ENCODE data around the gene COQ3.

The COQ3 gene

DNA sequence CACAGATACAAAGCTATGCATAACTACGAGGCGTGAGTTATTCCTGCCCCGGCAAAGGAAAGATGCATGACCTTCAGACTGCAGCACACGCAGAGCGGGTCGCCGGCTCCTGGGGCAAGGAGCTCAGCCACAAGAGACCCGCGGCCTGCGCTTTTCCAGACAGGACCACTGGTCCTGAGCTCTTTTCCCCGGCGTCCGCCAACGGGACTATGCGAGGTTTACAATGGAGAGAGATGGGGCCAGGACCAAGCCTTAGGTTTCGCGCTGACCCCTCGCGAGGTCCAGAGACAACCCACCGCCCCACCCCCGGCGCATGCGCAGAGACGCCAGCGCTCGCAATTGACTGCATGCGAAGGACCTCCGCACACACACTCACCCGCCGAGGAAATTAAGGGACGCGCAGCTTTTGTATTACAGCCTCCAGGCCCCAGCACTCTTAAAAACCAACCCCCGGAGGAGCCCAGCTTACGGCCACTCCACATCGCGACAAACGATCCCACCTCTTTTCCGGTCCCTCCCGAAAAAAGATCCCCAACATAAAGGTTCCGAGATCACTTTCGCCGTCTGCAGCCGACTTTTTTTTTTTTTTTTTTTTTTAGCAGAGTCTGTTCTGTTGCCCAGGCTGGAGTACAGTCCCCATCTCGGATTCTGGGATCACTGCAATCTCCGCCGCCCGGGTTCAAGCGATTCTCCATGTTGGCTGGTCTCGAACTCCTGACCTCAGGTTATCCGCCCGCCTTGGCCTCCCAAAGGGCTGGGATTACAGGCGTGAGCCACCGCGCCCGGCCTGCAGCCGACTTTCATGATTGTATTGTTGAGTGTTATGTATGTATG, at the start of gene COQ3:
Gene COQ3, minus strand, starts transcription at position 498 of the 834 bp plus-strand sequence. Its CDS starts 16 bp downstream, at position 482.
- Histone ChIP-seq H3K9me3 (ENCODE audit: control insufficient read depth in 2 of 2, low read length in 2 of 2) (no peaks in the 10 kb centered on the region), H3K27me3 (ENCODE audit: control insufficient read depth in 2 of 2, insufficient read depth in 2 of 2, low read length in 2 of 2) (no peaks in the 10 kb centered on the region), H3K9ac (ENCODE audit: low read depth in 1 of 2, low read length in 2 of 2) (peak within 1 kb of the TSS; percentile 75 to 82), H3K36me3 (ENCODE audit: control insufficient read depth in 2 of 2, insufficient read depth in 2 of 2, low read length in 2 of 2) (peaks cover 2 to 3% of the 10 kb centered on the region in 2 donors), H3K4me1 (ENCODE audit: control insufficient read depth in 2 of 2, insufficient read depth in 2 of 2, low read length in 2 of 2) (peaks cover 0 to 3% of the 10 kb centered on the region in 2 donors), H3K27ac (ENCODE audit: low read depth in 2 of 2, low read length in 2 of 2) (peak within 1 kb of the TSS; percentile 74 to 81), H3K4me3 (ENCODE audit: low read length in 2 of 2) (peak within 1 kb of the TSS; percentile 82 to 92)

DNA sequence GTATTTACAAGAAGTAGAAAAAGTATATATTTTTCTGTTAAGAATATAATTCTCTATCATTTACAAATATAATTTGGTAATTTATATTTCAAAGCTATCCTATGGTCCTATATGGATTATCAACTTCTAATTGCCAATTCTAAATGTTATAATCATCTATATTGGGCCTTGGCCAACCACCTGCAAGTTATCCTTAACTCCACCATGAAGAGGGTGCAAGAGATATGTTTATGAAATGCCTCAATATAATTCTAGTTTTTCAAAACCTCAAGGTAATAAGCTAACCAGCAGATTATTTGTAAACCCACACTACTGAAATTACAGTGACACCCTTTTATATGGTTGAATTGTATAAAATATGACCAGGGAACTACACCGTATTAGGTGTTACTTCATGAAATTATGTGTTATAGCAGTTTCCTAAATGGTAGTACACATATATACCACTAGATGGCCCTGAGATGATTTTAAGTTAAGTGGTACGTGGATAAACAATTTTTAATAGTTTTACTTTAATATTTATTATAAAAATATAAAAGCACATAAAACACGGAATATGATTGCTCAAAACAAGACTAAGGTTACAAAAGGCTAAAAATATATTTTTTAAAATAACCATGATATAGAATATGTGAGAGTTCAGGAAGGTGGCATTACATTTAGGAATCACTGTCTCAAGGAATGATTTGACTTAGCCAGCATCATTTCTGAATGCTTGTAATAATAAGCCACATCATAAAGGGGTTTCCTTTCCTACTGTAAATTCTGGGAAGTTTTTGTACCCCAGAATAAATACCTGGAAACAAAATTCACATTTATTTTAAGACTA, 40.9 kb upstream of the COQ3 start:
- Histone ChIP-seq H3K9ac (ENCODE audit: low read depth in 1 of 2, low read length in 2 of 2) (no peak overlapping the region), H3K27ac (ENCODE audit: low read depth in 2 of 2, low read length in 2 of 2) (no peak overlapping the region), H3K27me3 (ENCODE audit: control insufficient read depth in 2 of 2, insufficient read depth in 2 of 2, low read length in 2 of 2) (no peaks in the 10 kb centered on the region), H3K36me3 (ENCODE audit: control insufficient read depth in 2 of 2, insufficient read depth in 2 of 2, low read length in 2 of 2) (peaks cover 9 to 14% of the 10 kb centered on the region in 2 donors), H3K4me3 (ENCODE audit: low read length in 2 of 2) (no peak overlapping the region), H3K4me1 (ENCODE audit: control insufficient read depth in 2 of 2, insufficient read depth in 2 of 2, low read length in 2 of 2) (no peaks in the 10 kb centered on the region), H3K9me3 (ENCODE audit: control insufficient read depth in 2 of 2, low read length in 2 of 2) (no peaks in the 10 kb centered on the region)

GRCh38 chr6:99432877-99433276, 38.9 kb upstream of the COQ3 start:
- H3K27me3 ChIP-seq (ENCODE audit: control insufficient read depth in 2 of 2, insufficient read depth in 2 of 2, low read length in 2 of 2): no peaks in the 10 kb centered on the region
- no peak overlapping the region for H3K4me3 ChIP-seq (ENCODE audit: low read length in 2 of 2)

GRCh38 chr6:99431901-99432300, 37.9 kb upstream of the COQ3 start:
- Histone ChIP-seq H3K9ac (ENCODE audit: low read depth in 1 of 2, low read length in 2 of 2) (no peak overlapping the region), H3K27me3 (ENCODE audit: control insufficient read depth in 2 of 2, insufficient read depth in 2 of 2, low read length in 2 of 2) (no peaks in the 10 kb centered on the region), H3K4me1 (ENCODE audit: control insufficient read depth in 2 of 2, insufficient read depth in 2 of 2, low read length in 2 of 2) (peaks cover under 1 to 2% of the 10 kb centered on the region in 2 donors), H3K9me3 (ENCODE audit: control insufficient read depth in 2 of 2, low read length in 2 of 2) (no peaks in the 10 kb centered on the region), H3K4me3 (ENCODE audit: low read length in 2 of 2) (no peak overlapping the region), H3K27ac (ENCODE audit: low read depth in 2 of 2, low read length in 2 of 2) (no peak overlapping the region), H3K36me3 (ENCODE audit: control insufficient read depth in 2 of 2, insufficient read depth in 2 of 2, low read length in 2 of 2) (peaks cover 5 to 13% of the 10 kb centered on the region in 2 donors)

More at GRCh38 chr6:99432877-99433276, 38.9 kb upstream of the COQ3 start:
- Histone ChIP-seq H3K9me3 (ENCODE audit: control insufficient read depth in 2 of 2, low read length in 2 of 2) (no peaks in the 10 kb centered on the region), H3K4me1 (ENCODE audit: control insufficient read depth in 2 of 2, insufficient read depth in 2 of 2, low read length in 2 of 2) (no peaks in the 10 kb centered on the region), H3K27ac (ENCODE audit: low read depth in 2 of 2, low read length in 2 of 2) (no peak overlapping the region), H3K36me3 (ENCODE audit: control insufficient read depth in 2 of 2, insufficient read depth in 2 of 2, low read length in 2 of 2) (peaks cover 5 to 14% of the 10 kb centered on the region in 2 donors), H3K9ac (ENCODE audit: low read depth in 1 of 2, low read length in 2 of 2) (no peak overlapping the region)

- no peak overlapping the region for H3K4me3 ChIP-seq (ENCODE audit: low read length in 2 of 2)
- H3K36me3 ChIP-seq (ENCODE audit: control insufficient read depth in 2 of 2, insufficient read depth in 2 of 2, low read length in 2 of 2): peaks cover 1 to 12% of the 10 kb centered on the region in 2 donors
- no peak overlapping the region for H3K27ac ChIP-seq (ENCODE audit: low read depth in 2 of 2, low read length in 2 of 2)
- no peaks in the 10 kb centered on the region for H3K27me3 ChIP-seq (ENCODE audit: control insufficient read depth in 2 of 2, insufficient read depth in 2 of 2, low read length in 2 of 2)
- H3K9me3 ChIP-seq (ENCODE audit: control insufficient read depth in 2 of 2, low read length in 2 of 2): no peaks in the 10 kb centered on the region
- H3K9ac ChIP-seq (ENCODE audit: low read depth in 1 of 2, low read length in 2 of 2): no peak overlapping the region
- H3K4me1 ChIP-seq (ENCODE audit: control insufficient read depth in 2 of 2, insufficient read depth in 2 of 2, low read length in 2 of 2): peaks cover 14 to 23% of the 10 kb centered on the region in 2 donors
Observed at GRCh38 chr6:99427988-99428387, 34.0 kb upstream of the COQ3 start.

DNA sequence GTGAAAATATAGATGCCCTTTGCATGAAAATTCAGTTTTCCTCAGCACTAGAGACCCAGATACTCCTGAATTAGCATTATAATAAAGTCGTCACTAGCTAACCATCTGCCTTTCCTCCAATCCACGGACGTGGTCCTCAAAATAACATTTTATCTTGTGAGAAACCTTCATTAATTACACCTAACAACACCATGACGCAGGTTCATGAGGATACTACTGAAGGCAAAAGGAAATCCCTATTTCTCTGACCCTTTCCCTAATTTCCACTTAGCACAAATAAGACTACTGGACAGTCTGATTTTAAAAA, 32.4 kb upstream of the COQ3 start:
- H3K36me3 ChIP-seq (ENCODE audit: control insufficient read depth in 2 of 2, insufficient read depth in 2 of 2, low read length in 2 of 2): peaks cover 0 to 9% of the 10 kb centered on the region in 2 donors
- H3K27me3 ChIP-seq (ENCODE audit: control insufficient read depth in 2 of 2, insufficient read depth in 2 of 2, low read length in 2 of 2): no peaks in the 10 kb centered on the region
- H3K9ac ChIP-seq (ENCODE audit: low read depth in 1 of 2, low read length in 2 of 2): peak overlapping the region; percentile 86 to 100
- peaks cover 14 to 25% of the 10 kb centered on the region in 2 donors for H3K4me1 ChIP-seq (ENCODE audit: control insufficient read depth in 2 of 2, insufficient read depth in 2 of 2, low read length in 2 of 2)
- peak overlapping the region; percentile 90 to 100 for H3K4me3 ChIP-seq (ENCODE audit: low read length in 2 of 2)
- H3K9me3 ChIP-seq (ENCODE audit: control insufficient read depth in 2 of 2, low read length in 2 of 2): no peaks in the 10 kb centered on the region
- peak overlapping the region; percentile 94 to 98 for H3K27ac ChIP-seq (ENCODE audit: low read depth in 2 of 2, low read length in 2 of 2)

GRCh38 chr6:99425647-99426450, 31.9 kb upstream of the COQ3 start:
- H3K4me1 ChIP-seq (ENCODE audit: control insufficient read depth in 2 of 2, insufficient read depth in 2 of 2, low read length in 2 of 2): peaks cover 14 to 25% of the 10 kb centered on the region in 2 donors
- H3K36me3 ChIP-seq (ENCODE audit: control insufficient read depth in 2 of 2, insufficient read depth in 2 of 2, low read length in 2 of 2): peaks cover 0 to 6% of the 10 kb centered on the region in 2 donors

GRCh38 chr6:99424761-99425646, 31.0 kb upstream of the COQ3 start, which contains the start of gene PNISR:
PNISR (minus strand) TSS chr6:99425308; CDS start chr6:99414659, 10,649 bp downstream.
- Histone ChIP-seq H3K9me3 (ENCODE audit: control insufficient read depth in 2 of 2, low read length in 2 of 2) (no peaks in the 10 kb centered on the region), H3K4me1 (ENCODE audit: control insufficient read depth in 2 of 2, insufficient read depth in 2 of 2, low read length in 2 of 2) (peaks cover 14 to 25% of the 10 kb centered on the region in 2 donors), H3K9ac (ENCODE audit: low read depth in 1 of 2, low read length in 2 of 2) (peak within 1 kb of the TSS; percentile 86 to 100), H3K27me3 (ENCODE audit: control insufficient read depth in 2 of 2, insufficient read depth in 2 of 2, low read length in 2 of 2) (no peaks in the 10 kb centered on the region), H3K36me3 (ENCODE audit: control insufficient read depth in 2 of 2, insufficient read depth in 2 of 2, low read length in 2 of 2) (peaks cover 0 to 6% of the 10 kb centered on the region in 2 donors), H3K27ac (ENCODE audit: low read depth in 2 of 2, low read length in 2 of 2) (peak within 1 kb of the TSS; percentile 94 to 98), H3K4me3 (ENCODE audit: low read length in 2 of 2) (peak within 1 kb of the TSS; percentile 90 to 100)

More at GRCh38 chr6:99425647-99426450, 31.9 kb upstream of the COQ3 start:
- Histone ChIP-seq H3K9me3 (ENCODE audit: control insufficient read depth in 2 of 2, low read length in 2 of 2) (no peaks in the 10 kb centered on the region), H3K27me3 (ENCODE audit: control insufficient read depth in 2 of 2, insufficient read depth in 2 of 2, low read length in 2 of 2) (no peaks in the 10 kb centered on the region), H3K27ac (ENCODE audit: low read depth in 2 of 2, low read length in 2 of 2) (peak overlapping the region; percentile 94 to 98), H3K4me3 (ENCODE audit: low read length in 2 of 2) (peak overlapping the region; percentile 90 to 100), H3K9ac (ENCODE audit: low read depth in 1 of 2, low read length in 2 of 2) (peak overlapping the region; percentile 86 to 100)

DNA sequence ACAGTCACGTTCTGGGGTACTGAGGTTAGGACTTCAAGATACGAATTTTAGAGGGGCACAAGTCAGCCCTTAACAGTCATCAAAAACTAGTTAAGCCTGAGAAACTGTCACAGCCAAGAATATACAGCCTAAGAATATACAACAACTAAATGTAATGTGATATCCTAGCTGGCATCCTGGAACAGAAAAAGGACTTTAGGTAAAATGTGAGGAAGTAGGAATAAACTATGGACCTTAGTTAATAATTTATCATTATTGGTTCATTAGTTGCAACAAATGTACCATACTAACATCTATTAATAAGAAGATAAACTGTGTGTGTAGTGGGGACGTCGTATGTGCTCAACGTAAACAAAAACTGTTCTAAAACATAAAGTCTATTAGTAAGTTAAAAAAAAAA, 30.0 kb upstream of the COQ3 start:
- Histone ChIP-seq H3K4me1 (ENCODE audit: control insufficient read depth in 2 of 2, insufficient read depth in 2 of 2, low read length in 2 of 2) (peaks cover 14 to 25% of the 10 kb centered on the region in 2 donors), H3K27ac (ENCODE audit: low read depth in 2 of 2, low read length in 2 of 2) (no peak overlapping the region), H3K4me3 (ENCODE audit: low read length in 2 of 2) (peak overlapping the region; percentile 90 to 100)

More for the DNA sequence above, 30.0 kb upstream of the COQ3 start:
- H3K9ac ChIP-seq (ENCODE audit: low read depth in 1 of 2, low read length in 2 of 2): peak overlapping the region; percentile 54 to 86
- no peaks in the 10 kb centered on the region for H3K9me3 ChIP-seq (ENCODE audit: control insufficient read depth in 2 of 2, low read length in 2 of 2)
- H3K36me3 ChIP-seq (ENCODE audit: control insufficient read depth in 2 of 2, insufficient read depth in 2 of 2, low read length in 2 of 2): peaks cover 0 to 6% of the 10 kb centered on the region in 2 donors
- H3K27me3 ChIP-seq (ENCODE audit: control insufficient read depth in 2 of 2, insufficient read depth in 2 of 2, low read length in 2 of 2): no peaks in the 10 kb centered on the region

Data from mucosa of rectum (tissue), 2 donors.